WTC11 (cell line): ENCODE measurements around the gene POP4. TPM values are rescaled to one million over a fixed set of nuclear protein-coding genes. Genes with fewer than 3 reads are reported as not detected.

Experiments used
- ATAC-seq: fragments of 200-7000 bp; cut with Tn5 transposase; 2 replicates; pipeline ENCODE4 v1.10.0; 2021; ENCODE audit warnings: mild to moderate bottlenecking, moderate library complexity
- CTCF ChIA-PET: fragments of 300-600 bp; sonication (Branson Sonifier 250); formaldehyde crosslinking; loops from one replicate; lab custom pipeline; 2021; ENCODE audit warnings: antibody characterized with exemption; lab: Charles Lee
- POLR2A ChIA-PET: fragments of 350-600 bp; sonication (Branson Sonifier 250); formaldehyde crosslinking; loops from one replicate; lab custom pipeline; 2021; ENCODE audit warnings: antibody characterized with exemption; lab: Charles Lee
- DNase-seq: peaks from one replicate; pipeline ENCODE4 v3.0.0; 2021; ENCODE audit warnings: low spot score
- H3K27ac Mint-ChIP-seq: 2 replicates; pipeline ENCODE4 v1.8.0; 2021; ENCODE audit warnings: mixed read lengths
- H3K27me3 Mint-ChIP-seq: 2 replicates; pipeline ENCODE4 v1.8.0; 2021; ENCODE audit warnings: low read depth, mild to moderate bottlenecking, moderate library complexity, mixed read lengths
- H3K36me3 Mint-ChIP-seq: 2 replicates; pipeline ENCODE4 v1.8.0; 2021; ENCODE audit warnings: mixed read lengths
- H3K4me1 Mint-ChIP-seq: 2 replicates; pipeline ENCODE4 v1.8.0; 2022; ENCODE audit warnings: mixed read lengths
- H3K4me3 Mint-ChIP-seq: 2 replicates; pipeline ENCODE4 v1.8.0; 2021; ENCODE audit warnings: mild to moderate bottlenecking, moderate library complexity, mixed read lengths
- H3K9me3 Mint-ChIP-seq: 2 replicates; pipeline ENCODE4 v1.8.0; 2021; ENCODE audit warnings: mixed read lengths
- ATF3 ChIP-seq: sonication (generic); formaldehyde crosslinking; conservative IDR thresholded peaks from 2 replicates; pipeline ENCODE4 v1.8.1; 2022; ENCODE audit warnings: mild to moderate bottlenecking, missing genetic modification reagents
- CTCF ChIP-seq: fragments of 200-600 bp; IDR thresholded peaks from 2 replicates; pipeline ENCODE4 v1.8.0; 2022; ENCODE audit warnings: antibody characterized with exemption
- EMX1 ChIP-seq: fragments of 250-450 bp; sonication (Bioruptor Pico); IDR thresholded peaks from 2 replicates; pipeline ENCODE4 v1.8.0; 2021; ENCODE audit warnings: mild to moderate bottlenecking
- IRF1 ChIP-seq: sonication (generic); formaldehyde crosslinking; IDR thresholded peaks from 2 replicates; pipeline ENCODE4 v1.8.0; 2023; ENCODE audit warnings: missing genetic modification reagents
- MLX ChIP-seq: sonication (generic); formaldehyde crosslinking; IDR thresholded peaks from 2 replicates; pipeline ENCODE4 v1.8.1; 2023; ENCODE audit warnings: mild to moderate bottlenecking, missing genetic modification reagents, moderate library complexity
- NFE2L1 ChIP-seq: sonication (generic); formaldehyde crosslinking; IDR thresholded peaks from 2 replicates; pipeline ENCODE4 v1.8.1; 2023; ENCODE audit warnings: missing genetic modification reagents
- PRRX2 ChIP-seq: fragments of 250-450 bp; sonication (Bioruptor Pico); IDR thresholded peaks from 2 replicates; pipeline ENCODE4 v1.8.0; 2021; ENCODE audit warnings: mild to moderate bottlenecking
- RELA ChIP-seq: sonication (generic); formaldehyde crosslinking; IDR thresholded peaks from 2 replicates; pipeline ENCODE4 v1.8.1; 2022; ENCODE audit warnings: missing genetic modification reagents, mild to moderate bottlenecking, borderline replicate concordance
- SOX15 ChIP-seq: fragments of 250-450 bp; sonication (Bioruptor Pico); IDR thresholded peaks from 2 replicates; pipeline ENCODE4 v1.9.0; 2021; ENCODE audit warnings: mild to moderate bottlenecking
- SP1 ChIP-seq: sonication (generic); formaldehyde crosslinking; conservative IDR thresholded peaks from 2 replicates; pipeline ENCODE4 v1.8.1; 2022; ENCODE audit warnings: missing genetic modification reagents
- STAT6 ChIP-seq: sonication (generic); formaldehyde crosslinking; conservative IDR thresholded peaks from 2 replicates; pipeline ENCODE4 v1.8.1; 2023; ENCODE audit warnings: mild to moderate bottlenecking, low read depth, missing genetic modification reagents, moderate library complexity
- TCF7 ChIP-seq: sonication (generic); formaldehyde crosslinking; IDR thresholded peaks from 2 replicates; pipeline ENCODE4 v1.8.0; 2022; ENCODE audit warnings: mild to moderate bottlenecking, low read depth, missing genetic modification reagents, moderate library complexity
- TEAD4 ChIP-seq: sonication (generic); formaldehyde crosslinking; IDR thresholded peaks from 2 replicates; pipeline ENCODE4 v1.8.0; 2022; ENCODE audit warnings: mild to moderate bottlenecking, missing genetic modification reagents
- USF1 ChIP-seq: sonication (generic); formaldehyde crosslinking; IDR thresholded peaks from 2 replicates; pipeline ENCODE4 v1.8.0; 2022; ENCODE audit warnings: mild to moderate bottlenecking, missing genetic modification reagents
- USF2 ChIP-seq: sonication (generic); formaldehyde crosslinking; IDR thresholded peaks from 2 replicates; pipeline ENCODE4 v1.8.1; 2023; ENCODE audit warnings: mild to moderate bottlenecking, missing genetic modification reagents, moderate library complexity
- ZBTB21 ChIP-seq: sonication (generic); formaldehyde crosslinking; IDR thresholded peaks from 2 replicates; pipeline ENCODE4 v1.8.1; 2023; ENCODE audit warnings: mild to moderate bottlenecking, missing genetic modification reagents, borderline replicate concordance
- ZMAT4 ChIP-seq: fragments of 250-450 bp; sonication (Bioruptor Pico); IDR thresholded peaks from 2 replicates; pipeline ENCODE4 v1.9.0; 2021; ENCODE audit warnings: mild to moderate bottlenecking
- total RNA-seq: library from RNA; stranded (reverse); gene quantifications from 3 replicates; pipeline ENCODE4 v1.2.3, GENCODE V29; 2021

Gene POP4
- total RNA-seq, 1 experiment from 2014 or later, result 46.7 TPM

GRCh38 chr19:29598496-29598895 is 7.6 kb upstream of the POP4 start:
- peaks cover 26% of the 10 kb centered on the region for H3K27me3 Mint-ChIP-seq
- no peaks in the 10 kb centered on the region for H3K9me3 Mint-ChIP-seq
- CTCF ChIA-PET, result interaction anchor here (0.7 to 4.0 kb wide), 7 partner anchors 12 to 313 kb away, joined by 3 to 14 read pairs (median 3); no protein-coding TSS in a partner anchor
- DNase-seq, result no peak
- TF ChIP-seq ATF3 (no peak), STAT6 (CRISPR knock-in tag) (no peak), NFE2L1 (no peak), EMX1 (CRISPR knock-in tag) (no peak), PRRX2 (CRISPR knock-in tag) (no peak), ZMAT4 (CRISPR knock-in tag) (no peak), ZBTB21 (CRISPR knock-in tag) (no peak), IRF1 (CRISPR knock-in tag) (no peak), MLX (no peak), RELA (CRISPR knock-in tag) (no peak), TCF7 (CRISPR knock-in tag) (no peak), CTCF (no peak), SOX15 (no peak), TEAD4 (no peak)
- H3K27ac Mint-ChIP-seq, result no peak overlapping the region
- POLR2A ChIA-PET, result no interaction called here
- no peak overlapping the region for H3K4me3 Mint-ChIP-seq
- no peaks in the 10 kb centered on the region for H3K36me3 Mint-ChIP-seq
- ATAC-seq, result no peak
- H3K4me1 Mint-ChIP-seq, result peaks cover 27% of the 10 kb centered on the region

GRCh38 chr19:29603308-29603707 is 2.8 kb upstream of the POP4 start:
- peak overlapping the region; percentile 85 for H3K27ac Mint-ChIP-seq
- CTCF ChIA-PET, result interaction anchor here (0.6 to 1.6 kb wide), 3 partner anchors 91 to 269 kb away, joined by 3 to 8 read pairs (median 3); no protein-coding TSS in a partner anchor
- H3K36me3 Mint-ChIP-seq, result no peaks in the 10 kb centered on the region
- no peak for DNase-seq
- H3K9me3 Mint-ChIP-seq, result no peaks in the 10 kb centered on the region
- peaks cover 3% of the 10 kb centered on the region; the same call in 1 of the 2 replicates for H3K27me3 Mint-ChIP-seq
- 0 out of 2 replicates have a peak overlapping the region, but pooled peaks have one; percentile 11 for H3K4me3 Mint-ChIP-seq
- TF ChIP-seq SP1 (CRISPR knock-in tag) (no peak), USF1 (CRISPR knock-in tag) (0 out of 2 replicates have a peak, but pooled peaks have one; percentile 13), USF2 (CRISPR knock-in tag) (peak; percentile 55)
- TF ChIP-seq, all 79 proteins: peak for 2
- peak; percentile 34 for ATAC-seq
- H3K4me1 Mint-ChIP-seq, result peaks cover 14% of the 10 kb centered on the region
- POLR2A ChIA-PET, result no interaction called here
